ENCODE results near the gene MRPL18.
"Not testable (repeated sequence)": the region's sequence is repeated elsewhere in the genome, so short reads cannot be mapped to it uniquely, and the experiment has no call there.

MRPL18 gene

GRCh38 chr6:159790149-159790955 lies at the start of gene MRPL18:
Gene MRPL18 (plus strand): TSS chr6:159790467. CDS start chr6:159790588, 121 bp downstream.
- DNase-seq (ENCODE audit: low read depth in 1 of 2, low spot score in 1 of 2) = peak; percentile 77 to 95
- TF ChIP-seq JUND (IDR thresholded peaks at IDR 0.05; ENCODE audit: low read depth) = no peak
- in situ Hi-C loops (cut with HindIII; ENCODE audit: low pct_unique_long_range_greater_than_20kb, low sequenced_read_pairs) = no loop called here

- in situ Hi-C loops (cut with HindIII; ENCODE audit: low pct_unique_long_range_greater_than_20kb, low sequenced_read_pairs) = no loop called here
- no peak for DNase-seq (ENCODE audit: low read depth in 1 of 2, low spot score in 1 of 2)
- TF ChIP-seq JUND (IDR thresholded peaks at IDR 0.05; ENCODE audit: low read depth) = no peak
Observed at GRCh38 chr6:159742165-159742564, 48.1 kb upstream of the MRPL18 start.

- in situ Hi-C loops (cut with HindIII; ENCODE audit: low pct_unique_long_range_greater_than_20kb, low sequenced_read_pairs) = no loop called here
- no peak for DNase-seq (ENCODE audit: low read depth in 1 of 2, low spot score in 1 of 2)
- TF ChIP-seq JUND (IDR thresholded peaks at IDR 0.05; ENCODE audit: low read depth) = no peak
Observed at GRCh38 chr6:159745081-159745480, 45.2 kb upstream of the MRPL18 start.

DNA sequence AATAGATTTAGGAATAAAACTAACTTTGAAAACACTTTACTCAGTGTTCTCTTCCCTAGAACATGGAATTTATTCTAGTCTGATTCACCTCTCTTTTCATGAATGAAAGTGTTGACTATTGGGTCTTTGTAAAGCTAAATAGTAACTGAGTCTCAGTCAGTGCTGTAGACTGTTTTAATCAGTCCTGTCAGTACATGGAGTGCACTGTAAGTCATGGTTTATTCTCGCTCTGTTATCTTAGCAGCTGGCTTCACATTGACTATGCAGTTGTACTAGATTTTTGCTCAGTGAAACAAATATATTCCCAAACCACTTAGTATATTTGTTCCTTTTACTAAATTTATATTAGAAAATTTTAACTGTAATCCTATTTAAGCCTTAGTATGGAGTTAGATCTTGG lies 43.5 kb upstream of the MRPL18 start:
- in situ Hi-C loops (cut with HindIII; ENCODE audit: low pct_unique_long_range_greater_than_20kb, low sequenced_read_pairs) = no loop called here
- DNase-seq (ENCODE audit: low read depth in 1 of 2, low spot score in 1 of 2) = no peak
- TF ChIP-seq JUND (IDR thresholded peaks at IDR 0.05; ENCODE audit: low read depth) = no peak

- in situ Hi-C loops (cut with HindIII; ENCODE audit: low pct_unique_long_range_greater_than_20kb, low sequenced_read_pairs) = not testable (repeated sequence)
Observed at GRCh38 chr6:159748127-159748526, 42.1 kb upstream of the MRPL18 start.

DNA sequence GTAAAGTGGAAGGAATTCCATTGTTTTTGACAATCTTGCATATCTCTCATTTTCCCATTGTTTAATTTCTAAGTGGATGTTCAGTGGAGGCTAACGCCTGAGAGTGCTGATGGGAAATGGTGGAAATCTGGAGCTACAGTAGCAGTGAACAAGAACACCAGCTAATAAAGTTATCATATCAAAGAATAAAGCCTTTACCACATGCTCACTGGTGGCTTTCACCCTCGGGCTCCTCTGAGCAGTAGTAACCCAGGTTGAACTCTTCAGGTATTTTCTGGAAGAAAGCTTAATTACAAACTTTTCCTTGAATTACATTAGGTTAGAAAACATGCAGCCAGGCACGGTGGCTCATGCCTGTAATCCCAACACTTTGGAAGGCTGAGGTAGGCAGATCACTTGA lies 38.8 kb upstream of the MRPL18 start:
- in situ Hi-C loops (cut with HindIII; ENCODE audit: low pct_unique_long_range_greater_than_20kb, low sequenced_read_pairs) = no loop called here
- DNase-seq (ENCODE audit: low read depth in 1 of 2, low spot score in 1 of 2) = no peak
- TF ChIP-seq JUND (IDR thresholded peaks at IDR 0.05; ENCODE audit: low read depth) = no peak

More at GRCh38 chr6:159748127-159748526, 42.1 kb upstream of the MRPL18 start:
- not testable (repeated sequence) for DNase-seq (ENCODE audit: low read depth in 1 of 2, low spot score in 1 of 2)

DNA sequence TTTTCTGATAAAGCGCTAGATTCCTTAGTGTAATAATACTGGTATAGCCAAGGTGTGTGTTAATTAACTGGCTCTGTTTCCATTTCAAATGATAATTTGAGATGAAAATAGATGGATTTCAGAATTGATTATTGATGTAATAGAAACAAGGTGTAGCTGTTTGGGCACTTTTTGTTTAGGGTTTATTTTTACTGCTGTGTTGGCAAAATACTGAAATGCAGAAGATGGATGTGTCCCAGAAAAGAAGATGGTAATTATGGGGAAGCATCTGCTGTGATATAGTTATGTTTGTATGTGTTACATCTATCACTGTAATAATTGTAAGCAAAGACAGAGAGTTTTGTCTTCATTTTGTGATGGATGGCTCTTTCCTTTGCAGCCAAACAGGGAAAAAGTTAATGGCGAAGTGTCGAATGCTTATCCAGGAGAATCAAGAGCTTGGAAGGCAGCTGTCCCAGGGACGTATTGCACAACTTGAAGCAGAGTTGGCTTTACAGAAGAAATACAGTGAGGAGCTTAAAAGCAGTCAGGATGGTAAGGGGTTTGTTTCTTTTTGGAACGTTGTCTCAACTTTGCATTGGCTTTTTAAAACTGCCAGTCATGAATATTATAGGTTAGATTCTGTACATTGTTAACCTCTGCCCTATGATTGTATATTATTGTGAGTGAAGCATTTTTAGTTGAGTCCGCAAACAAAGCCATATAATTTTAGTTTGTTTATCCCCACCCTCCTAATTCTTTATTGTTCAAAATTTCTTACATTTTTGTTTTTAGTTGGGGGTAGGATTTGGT lies 37.0 kb upstream of the MRPL18 start:
- no peak for TF ChIP-seq JUND (IDR thresholded peaks at IDR 0.05; ENCODE audit: low read depth)
- in situ Hi-C loops (cut with HindIII; ENCODE audit: low pct_unique_long_range_greater_than_20kb, low sequenced_read_pairs) = no loop called here
- no peak for DNase-seq (ENCODE audit: low read depth in 1 of 2, low spot score in 1 of 2)

DNA sequence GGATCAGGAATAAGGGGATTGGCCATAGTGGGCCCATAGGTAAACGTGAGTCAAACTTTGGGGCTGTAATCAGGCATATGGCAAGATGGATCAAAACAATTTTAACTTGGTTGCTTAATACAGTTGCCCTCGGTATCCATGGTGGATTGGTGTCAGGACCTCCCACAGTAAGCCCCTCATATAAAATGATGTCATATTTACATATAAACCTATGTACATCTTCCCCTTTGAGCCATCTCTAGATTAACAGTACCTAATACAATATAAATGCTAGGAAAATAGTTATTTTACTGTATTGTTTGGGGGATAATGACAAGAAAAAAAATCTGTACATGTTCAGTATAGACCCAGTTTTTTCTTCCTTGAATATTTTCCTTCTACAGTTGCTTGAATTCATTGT lies 35.9 kb upstream of the MRPL18 start:
- TF ChIP-seq JUND (IDR thresholded peaks at IDR 0.05; ENCODE audit: low read depth) = no peak
- DNase-seq (ENCODE audit: low read depth in 1 of 2, low spot score in 1 of 2) = no peak
- in situ Hi-C loops (cut with HindIII; ENCODE audit: low pct_unique_long_range_greater_than_20kb, low sequenced_read_pairs) = no loop called here

GRCh38 chr6:159754959-159755914 lies 35.0 kb upstream of the MRPL18 start:
- no peak for TF ChIP-seq JUND (IDR thresholded peaks at IDR 0.05; ENCODE audit: low read depth)
- no peak for DNase-seq (ENCODE audit: low read depth in 1 of 2, low spot score in 1 of 2)
- in situ Hi-C loops (cut with HindIII; ENCODE audit: low pct_unique_long_range_greater_than_20kb, low sequenced_read_pairs) = no loop called here

GRCh38 chr6:159756508-159756907 lies 33.8 kb upstream of the MRPL18 start:
- TF ChIP-seq JUND (IDR thresholded peaks at IDR 0.05; ENCODE audit: low read depth) = no peak
- in situ Hi-C loops (cut with HindIII; ENCODE audit: low pct_unique_long_range_greater_than_20kb, low sequenced_read_pairs) = no loop called here
- no peak for DNase-seq (ENCODE audit: low read depth in 1 of 2, low spot score in 1 of 2)

GRCh38 chr6:159758031-159759001 lies 32.0 kb upstream of the MRPL18 start:
- DNase-seq (ENCODE audit: low read depth in 1 of 2, low spot score in 1 of 2) = no peak
- TF ChIP-seq JUND (IDR thresholded peaks at IDR 0.05; ENCODE audit: low read depth) = no peak
- in situ Hi-C loops (cut with HindIII; ENCODE audit: low pct_unique_long_range_greater_than_20kb, low sequenced_read_pairs) = no loop called here

Measured in T47D (cell line).